ENCODE measurements around the gene GPR33.

The GPR33 gene

GRCh38 chr14:31487886-31488285 is at the start of gene GPR33:
TSS of gene GPR33 (minus strand) at chr14:31488039. CDS start at chr14:31483965, 4,074 bp downstream.
- in situ Hi-C loops (cut with MboI; ENCODE audit: low sequenced_read_pairs), result no loop called here

DNA sequence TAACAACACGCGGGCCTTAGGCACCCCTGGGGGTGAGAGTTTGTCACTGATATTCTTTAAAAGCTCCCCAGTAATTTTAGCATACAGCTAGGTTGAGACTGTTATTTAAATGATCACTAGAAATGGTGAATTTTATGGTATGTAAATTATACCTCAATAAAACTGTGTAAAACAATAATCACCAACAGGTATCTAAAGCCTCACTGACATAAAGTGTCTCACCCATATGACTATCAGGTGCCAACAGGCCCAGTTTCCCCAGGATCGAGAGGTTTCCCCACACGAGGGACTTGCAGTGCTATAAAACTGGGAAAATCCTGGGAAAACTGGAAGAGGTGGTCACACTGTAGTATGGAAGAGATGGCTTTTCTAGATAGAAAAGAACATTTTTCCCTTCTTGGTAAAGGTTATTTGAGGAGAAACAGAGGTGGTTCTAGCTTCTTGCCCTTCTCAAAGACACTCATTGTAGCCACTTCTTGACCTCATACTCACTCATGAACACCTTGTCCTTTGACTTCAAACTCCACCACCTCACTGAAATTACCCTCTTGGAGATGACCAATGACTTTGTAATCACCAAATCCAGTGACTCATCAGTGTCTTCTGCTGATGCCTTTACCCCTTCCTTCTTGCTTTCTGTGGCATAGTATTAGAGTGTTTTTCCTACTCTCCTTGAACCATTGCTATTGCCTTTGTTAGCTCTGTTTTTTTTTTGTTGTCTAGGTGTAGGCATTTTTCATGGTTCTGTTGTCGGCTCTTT is 48.5 kb upstream of the GPR33 start:
- in situ Hi-C loops (cut with MboI; ENCODE audit: low sequenced_read_pairs), result no loop called here

DNA sequence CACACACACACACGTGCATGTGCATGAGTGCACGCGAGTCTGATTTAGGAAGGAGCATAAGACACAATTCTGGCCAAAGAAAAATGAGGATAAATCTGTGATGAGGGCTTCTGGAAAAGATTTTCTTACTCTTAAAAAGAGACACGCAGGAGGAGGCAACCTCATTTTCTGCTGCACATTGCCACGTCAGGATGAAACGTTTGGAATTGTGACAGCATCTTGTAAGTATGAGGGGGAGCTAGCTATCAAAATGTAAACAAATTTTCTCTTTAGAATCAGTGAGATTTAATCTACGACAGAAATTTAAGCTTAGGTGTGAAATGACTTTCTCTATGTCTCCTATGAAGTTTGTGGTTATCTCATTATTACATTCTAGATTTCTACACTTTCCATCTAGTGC is 42.3 kb upstream of the GPR33 start:
- in situ Hi-C loops (cut with MboI; ENCODE audit: low sequenced_read_pairs), result no loop called here

- in situ Hi-C loops (cut with MboI; ENCODE audit: low sequenced_read_pairs), result no loop called here
Observed at GRCh38 chr14:31529053-31529452, 41.2 kb upstream of the GPR33 start.

DNA sequence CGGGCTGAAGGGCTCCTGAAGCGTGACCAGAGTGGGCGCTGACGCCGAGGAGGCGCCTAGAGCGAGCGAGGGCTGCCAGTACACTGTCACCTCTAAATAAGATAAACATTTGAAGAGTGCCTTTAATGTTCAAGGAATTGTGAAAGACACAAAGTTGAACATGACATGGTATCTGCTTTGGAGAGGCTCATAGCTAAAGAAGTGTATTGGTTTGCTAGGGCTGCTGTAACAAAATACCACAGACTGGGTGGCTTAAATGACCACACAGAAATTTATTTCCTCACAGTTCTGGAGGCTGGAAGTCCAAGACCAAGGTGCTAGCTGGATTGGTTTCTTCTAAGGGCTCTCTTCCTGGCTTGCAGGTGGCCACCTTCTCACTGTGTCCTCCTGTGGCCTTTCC is 39.7 kb upstream of the GPR33 start:
- in situ Hi-C loops (cut with MboI; ENCODE audit: low sequenced_read_pairs), result no loop called here

GRCh38 chr14:31527087-31527486 is 39.2 kb upstream of the GPR33 start:
- in situ Hi-C loops (cut with MboI; ENCODE audit: low sequenced_read_pairs), result no loop called here

GRCh38 chr14:31510855-31511254 is 23.0 kb upstream of the GPR33 start:
- in situ Hi-C loops (cut with MboI; ENCODE audit: low sequenced_read_pairs), result loop anchor here (25.0 kb wide), 1 partner anchor 751 kb away; no protein-coding TSS in a partner anchor

DNA sequence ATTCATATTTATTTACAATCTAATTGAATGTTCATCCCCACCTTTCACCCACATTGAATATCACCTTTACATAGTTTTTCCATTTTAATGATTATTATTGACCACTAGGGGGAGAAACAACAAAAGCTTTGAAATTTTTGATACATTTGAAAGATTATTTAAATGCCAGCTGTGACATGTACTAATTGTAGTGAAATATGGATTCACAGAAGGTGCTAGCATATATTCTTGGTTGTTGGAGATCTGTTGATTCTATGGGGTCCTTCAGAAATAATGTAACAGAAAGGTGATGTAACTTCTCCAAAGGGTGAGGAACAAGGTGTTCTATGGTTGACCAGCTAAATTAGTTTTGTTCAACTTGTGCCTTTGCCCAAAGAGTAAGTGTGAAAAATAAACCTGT is 22.4 kb upstream of the GPR33 start:
- in situ Hi-C loops (cut with MboI; ENCODE audit: low sequenced_read_pairs), result loop anchor here (25.0 kb wide), 1 partner anchor 752 kb away; no protein-coding TSS in a partner anchor

GRCh38 chr14:31508135-31508534 is 20.3 kb upstream of the GPR33 start:
- in situ Hi-C loops (cut with MboI; ENCODE audit: low sequenced_read_pairs), result loop anchor here (25.0 kb wide), 1 partner anchor 754 kb away; no protein-coding TSS in a partner anchor

DNA sequence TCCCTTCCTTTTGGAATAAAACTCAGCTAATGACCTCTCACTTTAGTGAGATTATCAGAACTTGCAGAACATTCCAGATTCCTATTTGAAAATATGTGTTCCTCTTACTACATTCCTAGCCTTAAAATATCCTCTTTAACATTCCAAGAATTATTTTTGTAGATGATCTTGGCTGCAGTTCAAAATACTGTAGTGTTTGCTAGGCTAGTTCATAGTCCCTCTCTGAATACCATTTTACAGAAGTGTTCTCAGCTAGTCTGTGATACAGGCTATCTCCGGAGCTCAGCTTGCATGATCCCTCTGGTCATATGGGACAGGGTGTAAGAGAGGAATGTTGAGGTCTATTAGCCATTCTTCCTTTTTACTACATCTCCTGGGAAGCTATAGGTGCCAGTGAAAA is 17.6 kb upstream of the GPR33 start:
- in situ Hi-C loops (cut with MboI; ENCODE audit: low sequenced_read_pairs), result loop anchor here (25.0 kb wide), 1 partner anchor 757 kb away; no protein-coding TSS in a partner anchor

DNA sequence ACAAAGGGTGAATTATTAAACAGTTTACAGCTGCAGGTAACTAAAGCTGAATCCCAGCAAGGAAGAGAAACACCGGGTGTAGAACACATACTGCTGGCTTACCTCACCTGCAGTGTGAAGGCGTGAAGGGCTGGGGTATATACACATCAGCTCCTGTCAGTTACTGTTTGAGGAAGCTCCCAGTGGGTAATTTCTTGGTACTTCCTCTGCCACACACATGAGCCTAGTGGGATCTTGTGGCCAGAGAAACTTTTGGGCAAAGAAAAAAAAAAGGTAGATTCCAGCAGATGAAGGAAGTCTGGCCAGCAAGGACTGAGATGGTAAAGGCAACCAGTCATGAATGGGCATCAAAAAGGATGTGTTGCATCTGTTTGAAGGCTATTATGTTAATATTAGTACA is 14.0 kb upstream of the GPR33 start:
- in situ Hi-C loops (cut with MboI; ENCODE audit: low sequenced_read_pairs), result loop anchor here (25.0 kb wide), 1 partner anchor 760 kb away; no protein-coding TSS in a partner anchor

GRCh38 chr14:31492759-31493498 is 5.1 kb upstream of the GPR33 start:
- in situ Hi-C loops (cut with MboI; ENCODE audit: low sequenced_read_pairs), result no loop called here

DNA sequence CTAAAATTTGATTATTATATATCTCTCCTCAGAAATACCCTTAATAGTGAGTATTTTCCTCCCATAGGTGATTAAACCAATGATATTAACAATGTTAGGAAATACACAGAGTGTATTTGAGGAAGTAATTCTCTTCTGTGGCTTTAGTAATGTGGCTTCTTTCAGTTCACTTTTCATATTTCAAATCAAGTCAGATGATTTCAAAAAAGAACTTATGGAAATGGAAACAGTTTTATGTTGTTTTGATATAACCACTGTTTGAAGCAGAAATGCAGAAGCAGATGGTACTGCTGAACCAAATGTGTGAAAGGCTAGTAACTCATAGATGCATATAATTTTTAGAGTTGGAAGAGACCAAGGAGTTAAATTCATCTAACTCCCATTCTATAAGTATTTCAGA is 1.9 kb upstream of the GPR33 start:
- in situ Hi-C loops (cut with MboI; ENCODE audit: low sequenced_read_pairs), result no loop called here

DNA sequence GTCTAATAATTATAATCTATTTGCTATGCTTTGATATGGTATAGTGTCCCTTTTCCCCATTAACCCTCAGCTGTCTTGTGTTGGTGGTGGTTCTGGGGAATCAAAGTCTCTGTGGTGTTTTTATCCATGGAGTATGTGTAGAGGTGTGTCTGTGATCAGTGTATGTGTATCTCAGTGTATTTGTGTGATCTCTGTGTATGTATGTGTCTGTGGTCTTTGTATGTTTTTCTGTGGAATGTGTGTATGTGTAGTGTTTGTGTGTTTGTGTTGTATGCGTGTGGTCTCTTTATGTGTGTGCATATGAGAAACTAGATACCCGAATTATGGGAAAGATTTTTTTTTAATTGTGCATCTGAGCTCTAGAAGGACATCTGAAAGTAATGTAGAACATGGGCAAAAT is 1.1 kb downstream of the GPR33 start:
- in situ Hi-C loops (cut with MboI; ENCODE audit: low sequenced_read_pairs), result no loop called here

- in situ Hi-C loops (cut with MboI; ENCODE audit: low sequenced_read_pairs), result no loop called here
Observed at GRCh38 chr14:31484754-31485153, 3.1 kb downstream of the GPR33 start.

DNA sequence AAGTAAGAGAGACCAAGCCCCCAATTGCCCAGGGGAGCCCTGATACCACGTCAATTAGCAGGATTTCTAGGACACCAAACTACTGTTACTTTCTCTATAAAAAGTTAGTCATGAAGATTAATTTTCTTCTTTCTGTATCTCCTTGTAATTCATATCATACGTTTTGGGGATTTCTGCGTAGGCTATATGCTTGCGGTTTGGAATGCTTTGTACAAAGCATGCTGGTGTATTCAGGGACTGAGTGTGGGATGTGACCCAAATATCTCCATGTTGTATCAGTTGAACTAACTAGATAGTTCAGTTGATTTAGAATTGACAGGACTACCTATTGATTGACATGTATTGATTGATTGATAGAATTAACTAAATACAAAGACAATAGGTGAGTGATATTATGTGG is 7.7 kb downstream of the GPR33 start:
- in situ Hi-C loops (cut with MboI; ENCODE audit: low sequenced_read_pairs), result no loop called here

GRCh38 chr14:31479027-31479426 is 8.8 kb downstream of the GPR33 start:
- in situ Hi-C loops (cut with MboI; ENCODE audit: low sequenced_read_pairs), result no loop called here

- in situ Hi-C loops (cut with MboI; ENCODE audit: low sequenced_read_pairs), result no loop called here
Observed at GRCh38 chr14:31477248-31477647, 10.6 kb downstream of the GPR33 start.

DNA sequence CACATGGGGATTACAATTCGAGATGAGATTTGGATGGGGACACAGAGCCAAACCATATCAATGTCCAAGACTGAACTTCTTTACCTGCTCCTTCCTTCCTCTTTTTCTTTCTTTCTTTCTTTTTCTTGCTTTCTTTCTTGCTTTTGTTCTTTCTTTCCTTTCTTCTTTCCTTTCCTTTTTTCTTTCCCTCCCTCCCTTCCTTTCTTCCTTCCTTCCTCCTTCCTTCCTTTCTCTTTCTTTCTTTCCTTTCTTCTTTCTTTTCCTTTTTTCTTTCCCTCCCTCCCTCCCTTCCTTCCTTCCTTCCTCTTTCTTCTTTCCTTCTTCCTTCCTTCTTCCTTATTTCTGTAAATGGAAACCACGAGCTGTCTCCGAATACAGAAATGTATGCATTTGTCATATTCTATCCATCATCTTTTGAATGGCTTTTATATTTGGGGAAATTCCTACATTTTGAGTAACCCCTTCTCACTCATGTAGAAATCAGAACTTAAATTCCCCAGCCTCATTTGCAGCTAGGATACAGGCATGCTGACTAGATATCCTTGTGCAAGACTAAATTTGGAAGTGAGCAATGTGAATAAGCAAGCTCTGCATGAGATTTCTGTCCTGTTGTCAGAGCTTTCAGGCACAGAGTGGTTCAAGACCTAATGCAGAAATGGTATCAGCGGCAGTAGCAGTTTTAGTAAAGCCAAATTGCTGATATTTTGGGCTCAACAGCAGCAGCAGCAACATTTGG is 11.5 kb downstream of the GPR33 start:
- in situ Hi-C loops (cut with MboI; ENCODE audit: low sequenced_read_pairs), result no loop called here

- in situ Hi-C loops (cut with MboI; ENCODE audit: low sequenced_read_pairs), result no loop called here
Observed at GRCh38 chr14:31466554-31466953, 21.3 kb downstream of the GPR33 start.

DNA sequence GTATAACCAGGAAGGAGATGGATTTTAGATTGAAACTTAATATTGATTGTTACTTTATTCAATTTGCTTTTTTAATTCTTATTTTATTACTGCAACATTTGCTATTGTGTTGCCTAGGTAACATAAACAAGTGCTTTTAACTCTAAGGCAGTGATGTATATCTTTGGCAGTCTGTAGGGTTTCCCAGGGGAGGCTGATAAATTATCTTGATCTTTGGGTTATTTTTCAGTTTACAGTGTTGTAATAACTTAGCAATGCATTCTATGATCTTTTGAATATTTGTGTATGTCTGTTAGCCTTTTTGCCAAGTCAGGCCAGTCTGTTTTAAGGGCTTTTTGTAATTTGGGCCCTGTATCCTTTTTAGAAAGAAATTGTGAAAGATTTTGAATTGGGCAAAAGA is 22.7 kb downstream of the GPR33 start:
- in situ Hi-C loops (cut with MboI; ENCODE audit: low sequenced_read_pairs), result no loop called here
